DND-41 (cell line): ENCODE results near the gene IMPG1.

Source experiments
- EZH2 ChIP-seq: IDR thresholded peaks from 3 replicates; pipeline ENCODE4 v1.6.1; 2012; ENCODE audit warnings: borderline replicate concordance, low read depth, mild to moderate bottlenecking, moderate library complexity, low read length, inconsistent platforms; ENCODE audit not compliant: severe bottlenecking
- TF ChIP-seq, protein P1 (sequence below): IDR thresholded peaks from 2 replicates; pipeline ENCODE4 v1.5.1; 2012; ENCODE audit warnings: borderline replicate concordance, low read length, moderate library complexity, mild to moderate bottlenecking; ENCODE audit not compliant: poor library complexity, severe bottlenecking; ENCODE audit errors: extremely low read depth

GRCh38 chr6:76003113-76003512, 69.3 kb downstream of the IMPG1 start:
- TF ChIP-seq, protein P1, sequence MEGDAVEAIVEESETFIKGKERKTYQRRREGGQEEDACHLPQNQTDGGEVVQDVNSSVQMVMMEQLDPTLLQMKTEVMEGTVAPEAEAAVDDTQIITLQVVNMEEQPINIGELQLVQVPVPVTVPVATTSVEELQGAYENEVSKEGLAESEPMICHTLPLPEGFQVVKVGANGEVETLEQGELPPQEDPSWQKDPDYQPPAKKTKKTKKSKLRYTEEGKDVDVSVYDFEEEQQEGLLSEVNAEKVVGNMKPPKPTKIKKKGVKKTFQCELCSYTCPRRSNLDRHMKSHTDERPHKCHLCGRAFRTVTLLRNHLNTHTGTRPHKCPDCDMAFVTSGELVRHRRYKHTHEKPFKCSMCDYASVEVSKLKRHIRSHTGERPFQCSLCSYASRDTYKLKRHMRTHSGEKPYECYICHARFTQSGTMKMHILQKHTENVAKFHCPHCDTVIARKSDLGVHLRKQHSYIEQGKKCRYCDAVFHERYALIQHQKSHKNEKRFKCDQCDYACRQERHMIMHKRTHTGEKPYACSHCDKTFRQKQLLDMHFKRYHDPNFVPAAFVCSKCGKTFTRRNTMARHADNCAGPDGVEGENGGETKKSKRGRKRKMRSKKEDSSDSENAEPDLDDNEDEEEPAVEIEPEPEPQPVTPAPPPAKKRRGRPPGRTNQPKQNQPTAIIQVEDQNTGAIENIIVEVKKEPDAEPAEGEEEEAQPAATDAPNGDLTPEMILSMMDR = no peak
- TF ChIP-seq EZH2 = no peak
